H1 (cell line): ENCODE measurements around the gene GRIK4. TPM values are rescaled to one million over a fixed set of nuclear protein-coding genes. Genes with fewer than 3 reads are reported as not detected.

Source experiments
- E2F6 ChIP-seq: IDR thresholded peaks from 2 replicates; pipeline ENCODE4 v1.6.1; 2012; ENCODE audit warnings: inconsistent platforms
- polyA plus RNA-seq, 7 experiments: library from polyadenylated mRNA; depleted of rRNA in 3 of 7; stranded (reverse) in 5 of 7; unstranded in 2 of 7; fragments of >200 nt in 5 of 7; fragments of 200-250 nt in 2 of 7; gene quantifications; 1 replicate in 5 of 7; 2 replicates in 1 of 7; 4 replicates in 1 of 7; pipeline versions ENCODE4 v1.2.1 to v1.2.3, GENCODE V29; 2011 to 2013; ENCODE audit warnings: missing spikeins in 2 of 7, mixed read lengths in 2 of 7
- total RNA-seq: library from RNA; stranded (reverse); fragmentation: NEBNext Ultra II Directional; extraction: Animal tissue kit (Norgen Biotek cat#: 25700); gene quantifications from 2 replicates; pipeline ENCODE4 v1.2.1, GENCODE V29; 2021

GRIK4 gene
- total and polyA plus RNA-seq, 2 of the 8 experiments (the other 6 are each of a cell fraction or from before 2014, with no cell fraction given): 1.2 to 2.9 TPM

GRCh38 chr11:120908461-120909181 lies 397.1 kb downstream of the GRIK4 start (continued):
- no peak for TF ChIP-seq E2F6
- TF ChIP-seq, all 59 proteins: peak for 0
